HG03342 (cell line): ENCODE measurements around the gene MED27.
"Not testable (repeated sequence)": the region's sequence is repeated elsewhere in the genome, so short reads cannot be mapped to it uniquely, and the experiment has no call there.

Experiments
- ATAC-seq: cut with Tn5 transposase; IDR thresholded peaks from one replicate; pipeline ENCODE4 v1.9.1; 2021; ENCODE audit warnings: mild to moderate bottlenecking, moderate library complexity; ENCODE audit not compliant: unreplicated experiment

MED27 gene

GRCh38 chr9:132077881-132078698 is 1.6 kb downstream of the MED27 start:
- no peak for ATAC-seq

DNA sequence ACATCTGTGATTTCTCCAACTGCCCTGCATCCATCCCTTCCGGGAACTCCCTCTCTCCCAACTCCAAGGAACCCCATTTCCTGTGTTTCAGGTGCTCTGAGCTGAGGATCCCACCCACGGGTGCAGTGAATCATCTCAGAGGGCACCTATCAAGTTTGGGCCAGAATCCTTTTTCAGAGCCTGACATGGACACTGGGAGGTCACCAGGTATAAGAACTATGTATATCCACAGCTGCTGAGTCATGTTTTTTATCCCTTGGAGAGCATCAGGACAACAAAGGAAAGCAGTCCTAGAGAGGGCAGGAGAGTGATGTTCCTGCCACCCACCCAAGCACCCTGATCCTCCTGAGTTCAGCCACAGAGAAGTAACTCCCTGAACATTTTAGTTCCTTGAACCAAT is 3.8 kb downstream of the MED27 start:
- no peak for ATAC-seq

GRCh38 chr9:132074736-132075135 is 4.9 kb downstream of the MED27 start:
- ATAC-seq, result no peak

- ATAC-seq, result no peak
These were observed 7.7 kb downstream of the MED27 start for GRCh38 chr9:132071847-132072507.

- ATAC-seq, result no peak
These were observed 10.4 kb downstream of the MED27 start for GRCh38 chr9:132069046-132069898.

DNA sequence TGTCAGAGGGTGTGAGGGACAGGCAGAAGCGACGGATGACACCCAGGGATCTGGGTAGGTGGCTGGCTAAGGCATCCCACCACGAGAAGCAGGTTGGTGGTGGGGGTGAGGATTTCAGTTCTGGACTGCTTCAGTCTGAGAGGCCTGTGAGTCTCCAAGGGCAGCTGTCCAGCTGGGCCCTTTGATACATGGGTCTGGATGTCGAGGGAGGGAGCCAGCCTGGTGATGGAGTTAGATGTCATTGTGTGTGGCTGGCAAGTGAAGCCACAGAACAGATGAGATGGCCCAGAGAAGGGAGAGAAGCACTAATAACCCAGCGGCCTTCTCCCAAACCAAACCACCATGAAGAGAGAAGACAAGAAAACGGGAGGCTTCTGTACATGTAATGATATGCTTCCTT is 11.1 kb downstream of the MED27 start:
- ATAC-seq, result no peak

DNA sequence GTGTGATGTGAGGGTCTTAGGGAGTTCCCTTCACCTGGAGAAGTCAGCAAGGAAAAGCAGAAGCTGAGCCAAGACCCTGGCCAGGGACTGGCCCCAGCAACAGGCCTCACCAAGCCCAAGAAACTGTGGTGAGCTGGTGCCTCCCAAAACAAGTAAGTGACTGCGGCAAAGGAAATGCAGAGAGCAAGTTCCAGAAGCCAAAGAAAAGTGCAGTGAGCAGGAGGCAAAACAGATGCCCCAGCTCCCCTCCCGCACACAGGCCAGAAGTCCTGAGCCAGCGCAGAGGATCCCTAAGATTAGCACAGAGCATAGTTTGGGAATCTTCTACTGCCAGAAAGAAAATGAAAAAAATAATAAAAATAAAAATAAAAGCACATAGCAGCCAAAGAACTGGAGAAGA is 13.2 kb downstream of the MED27 start:
- no peak for ATAC-seq

- ATAC-seq, result no peak
These were observed 13.6 kb downstream of the MED27 start for GRCh38 chr9:132066057-132066456.

GRCh38 chr9:132063281-132063680 is 16.4 kb downstream of the MED27 start:
- no peak for ATAC-seq

GRCh38 chr9:132062806-132063205 is 16.9 kb downstream of the MED27 start:
- ATAC-seq, result no peak

- ATAC-seq, result no peak
These were observed 18.1 kb downstream of the MED27 start for GRCh38 chr9:132061526-132061925.

GRCh38 chr9:132059361-132059760 is 20.3 kb downstream of the MED27 start:
- ATAC-seq, result no peak

DNA sequence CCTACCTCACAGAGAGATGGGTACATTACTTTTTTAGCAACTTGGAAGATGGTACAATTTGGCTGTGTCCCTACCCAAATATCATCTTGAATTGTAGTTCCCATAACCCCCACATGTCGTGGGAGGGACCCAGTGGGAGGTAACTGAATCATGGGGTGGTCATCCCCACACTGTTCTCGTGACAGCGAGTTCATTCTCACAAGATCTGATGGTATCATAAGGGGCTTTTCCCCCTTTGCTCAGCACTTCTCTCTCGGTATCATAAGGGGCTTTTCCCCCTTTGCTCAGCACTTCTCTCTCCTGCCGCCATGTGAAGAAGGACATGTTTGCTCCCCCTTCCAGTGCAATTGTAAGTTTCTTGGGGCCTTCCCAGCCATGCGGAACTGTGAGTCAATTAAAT is 21.4 kb downstream of the MED27 start:
- not testable (repeated sequence) for ATAC-seq

DNA sequence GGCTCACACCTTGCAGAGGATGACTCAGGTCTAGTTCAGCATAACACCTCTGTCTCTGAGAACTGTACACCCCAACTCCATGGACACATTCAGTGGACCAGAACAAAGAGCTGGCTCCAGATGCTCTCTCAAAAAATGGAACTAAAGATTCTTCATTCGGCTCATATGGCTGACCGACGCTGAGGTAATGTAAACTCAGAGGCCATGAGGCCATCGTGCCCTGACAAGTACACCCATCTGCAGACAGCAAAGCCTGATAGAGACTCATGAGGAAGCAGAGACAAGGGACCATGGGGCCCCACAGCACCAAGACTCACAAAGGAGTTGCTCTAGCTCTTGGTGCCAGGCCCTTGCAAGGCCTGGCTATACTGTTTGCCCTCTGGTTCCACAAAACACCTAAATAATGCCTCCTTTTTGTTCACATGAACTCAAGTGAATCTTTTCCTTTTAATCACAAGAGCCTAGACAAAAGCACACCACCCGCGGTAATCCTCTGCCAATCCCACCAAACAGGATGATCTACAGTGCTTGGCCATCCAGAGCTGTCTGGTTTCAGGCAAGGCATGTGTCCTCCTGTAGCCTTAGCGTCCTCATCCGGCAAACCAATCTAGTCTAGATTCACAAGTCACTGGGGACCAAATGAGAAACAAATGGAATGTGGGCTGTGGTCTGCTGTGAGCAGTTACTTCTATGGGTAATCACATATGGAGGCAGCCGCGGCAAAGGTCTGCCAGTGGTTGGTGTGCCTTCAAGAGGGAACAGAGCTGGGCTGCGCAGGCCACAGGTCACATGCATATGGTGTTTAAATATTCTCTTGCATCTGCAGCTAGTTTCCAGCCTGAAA is 22.7 kb downstream of the MED27 start:
- ATAC-seq, result no peak

GRCh38 chr9:132055756-132056155 is 23.9 kb downstream of the MED27 start:
- no peak for ATAC-seq

DNA sequence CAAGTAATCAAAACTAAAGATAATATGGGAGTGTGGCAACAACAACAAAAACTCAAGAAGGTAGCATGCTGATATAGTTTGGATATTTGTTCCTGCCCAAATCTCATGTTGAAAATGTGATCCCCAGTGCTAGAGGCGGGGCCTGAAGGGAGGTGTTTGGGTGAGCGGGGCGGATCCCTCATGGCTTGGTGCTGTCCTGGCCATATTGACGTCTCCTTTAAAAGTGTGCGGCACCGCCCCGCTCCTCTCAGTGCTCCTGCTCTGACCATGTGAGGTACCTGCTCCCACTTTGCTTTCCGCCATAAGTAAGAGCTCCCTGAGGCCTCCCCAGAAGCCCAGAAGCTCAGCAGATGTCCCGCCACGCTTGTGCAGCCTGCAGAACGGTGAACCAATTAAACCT is 25.6 kb downstream of the MED27 start:
- no peak for ATAC-seq

DNA sequence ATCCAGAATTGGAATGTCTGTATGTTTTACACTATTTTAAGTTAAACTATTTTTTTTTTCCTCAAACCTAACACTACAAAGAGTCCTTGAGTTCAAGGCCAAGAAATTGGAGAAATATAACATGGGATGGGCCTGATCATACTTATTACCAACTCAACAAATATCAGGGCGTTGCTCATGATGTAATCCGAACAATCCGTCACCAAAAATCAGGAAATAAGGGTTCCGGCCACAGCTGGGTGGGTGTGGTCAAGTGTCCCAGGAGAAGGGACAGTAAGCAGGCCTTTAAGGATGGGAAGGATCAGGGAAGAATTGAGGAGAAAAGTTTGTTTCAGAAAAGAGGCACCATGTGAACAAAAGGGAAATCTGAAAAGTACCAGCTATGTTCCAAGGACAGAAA is 29.8 kb downstream of the MED27 start:
- ATAC-seq, result no peak

DNA sequence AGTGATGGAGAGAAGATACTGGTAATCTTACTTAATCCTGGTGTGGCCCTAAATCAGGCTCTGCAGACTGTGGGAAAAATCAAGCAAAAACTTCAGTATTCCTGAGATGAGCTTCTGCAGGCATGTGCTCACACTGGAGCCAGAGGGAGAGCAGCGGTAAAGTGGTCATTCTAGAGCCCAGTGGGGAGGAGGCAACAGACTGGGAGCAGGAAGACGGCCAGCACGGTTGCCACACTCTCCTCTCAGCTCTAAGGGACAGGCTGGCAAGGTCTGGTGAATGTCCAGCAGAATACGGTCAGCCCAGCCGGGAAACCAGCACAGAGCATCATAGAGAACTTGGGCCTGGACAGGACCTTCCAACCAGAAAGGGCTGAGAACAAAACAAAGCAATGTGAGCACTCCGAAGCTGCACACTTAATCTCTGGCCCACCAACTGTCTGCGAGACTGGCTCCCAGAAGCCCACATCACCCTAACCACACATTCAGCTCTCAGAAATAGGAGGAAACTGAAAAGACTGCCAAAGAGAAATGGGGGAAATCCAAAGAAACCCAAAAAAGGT is 30.3 kb downstream of the MED27 start:
- ATAC-seq, result no peak

GRCh38 chr9:132048201-132048600 is 31.5 kb downstream of the MED27 start:
- ATAC-seq, result no peak

DNA sequence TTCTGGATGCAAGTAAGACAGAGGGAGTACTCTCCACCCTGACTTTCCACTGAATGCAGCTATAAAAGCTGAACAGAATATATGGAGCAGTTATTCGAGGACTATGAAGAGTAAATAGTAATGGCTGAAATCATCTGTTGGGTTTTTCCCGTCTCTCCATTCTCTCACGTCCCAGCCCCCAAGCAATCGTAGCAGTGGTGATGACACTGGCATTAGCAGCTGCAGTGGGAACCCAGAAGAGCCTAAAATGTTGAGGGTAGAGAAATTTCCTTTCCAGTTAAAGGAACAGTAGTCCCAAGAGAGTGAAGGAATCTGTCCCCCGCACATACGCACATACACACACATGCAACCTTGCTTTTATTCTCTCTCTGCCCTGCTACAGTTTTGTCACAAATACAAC is 33.2 kb downstream of the MED27 start:
- ATAC-seq, result no peak
